Right kidney (tissue), 1 donor: Measurements from ENCODE around the gene SMARCA4.

Experiments used
- DNase-seq: peaks from one replicate; pipeline ENCODE4 v3.0.0-alpha.2; 2016

Gene SMARCA4

DNA sequence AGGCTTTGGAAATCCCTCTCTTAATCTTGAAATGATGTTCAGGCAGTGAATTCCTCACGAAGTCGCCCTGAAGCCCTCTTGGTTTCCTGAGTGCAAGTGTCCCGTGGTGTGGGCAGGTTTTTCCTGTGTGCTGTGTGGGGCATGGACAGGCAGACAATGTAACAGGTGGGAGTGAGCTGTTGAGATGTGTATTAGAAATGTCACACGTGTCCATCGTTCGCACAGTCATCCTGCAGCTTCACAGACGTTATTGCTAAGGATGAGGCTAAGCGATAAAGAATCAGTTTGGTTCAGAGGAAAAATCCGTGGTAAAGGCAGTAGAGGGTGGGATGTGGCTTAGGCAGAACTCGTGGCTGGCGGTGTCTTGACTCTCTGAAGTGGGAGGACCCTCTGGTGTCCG lies 51.7 kb downstream of the SMARCA4 start:
- no peak for DNase-seq

DNA sequence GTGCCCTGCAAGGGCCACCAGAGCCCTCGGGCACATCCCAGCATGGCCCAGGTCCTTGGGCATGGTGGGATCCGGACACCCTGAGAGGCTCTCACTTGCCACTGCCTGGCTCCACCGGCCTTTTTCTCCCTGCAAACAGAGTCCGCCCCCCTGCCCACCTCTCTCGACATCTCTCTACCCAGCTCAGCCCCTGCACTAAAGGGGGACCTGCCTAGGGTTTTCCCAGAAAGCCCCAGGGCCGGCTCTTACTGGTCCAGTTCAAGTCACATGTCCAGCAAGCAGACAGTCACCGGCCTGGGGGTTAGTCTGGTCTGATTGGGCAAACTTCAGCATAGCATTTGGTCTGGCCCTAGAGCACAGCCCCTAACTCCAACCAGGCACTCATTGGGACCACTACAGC lies 52.9 kb downstream of the SMARCA4 start:
- no peak for DNase-seq

DNA sequence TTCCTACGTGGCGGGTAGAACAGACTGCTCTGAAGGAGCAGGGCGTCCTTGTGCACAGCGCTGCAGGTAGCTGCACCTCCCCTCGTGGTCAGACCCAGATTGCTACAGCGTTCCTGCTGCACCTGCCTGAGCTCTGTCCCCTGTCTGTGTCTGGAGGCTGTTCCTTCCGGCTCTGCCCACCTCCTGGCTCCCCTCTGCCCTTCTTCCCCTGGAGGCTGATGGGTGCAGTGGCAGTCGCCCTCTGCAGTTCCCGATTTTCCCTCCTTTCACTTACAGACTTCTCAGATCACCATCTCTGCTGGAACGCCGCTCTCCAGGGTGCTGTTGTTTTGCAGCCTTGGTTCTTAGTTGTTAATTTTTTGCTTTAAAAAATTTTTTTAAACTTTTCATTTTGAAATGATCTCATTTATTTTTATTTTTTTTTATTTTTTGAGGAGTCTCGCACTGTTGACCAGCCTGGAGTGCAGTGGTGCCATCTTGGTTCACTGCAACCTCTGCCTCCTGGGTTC lies 53.6 kb downstream of the SMARCA4 start:
- no peak for DNase-seq

DNA sequence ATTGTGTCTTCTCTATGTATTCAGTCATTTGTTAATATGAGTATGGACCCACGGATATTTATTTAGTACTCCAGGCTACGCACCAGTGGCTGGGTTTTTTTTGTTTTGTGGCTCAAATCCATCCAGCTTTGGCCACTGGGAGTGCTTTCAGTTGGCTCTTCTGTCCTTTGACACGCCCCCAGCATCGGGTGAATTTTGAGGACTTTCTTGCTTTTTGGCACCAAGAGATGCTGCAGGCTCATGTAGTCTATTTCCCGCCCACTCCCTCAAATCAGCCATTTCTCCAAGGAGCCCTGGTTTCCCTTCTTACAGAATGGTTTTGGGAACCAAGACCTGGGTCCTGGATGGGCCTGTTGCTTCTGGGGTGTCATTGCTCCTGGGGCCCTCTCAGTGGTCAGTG lies 55.8 kb downstream of the SMARCA4 start:
- no peak for DNase-seq

DNA sequence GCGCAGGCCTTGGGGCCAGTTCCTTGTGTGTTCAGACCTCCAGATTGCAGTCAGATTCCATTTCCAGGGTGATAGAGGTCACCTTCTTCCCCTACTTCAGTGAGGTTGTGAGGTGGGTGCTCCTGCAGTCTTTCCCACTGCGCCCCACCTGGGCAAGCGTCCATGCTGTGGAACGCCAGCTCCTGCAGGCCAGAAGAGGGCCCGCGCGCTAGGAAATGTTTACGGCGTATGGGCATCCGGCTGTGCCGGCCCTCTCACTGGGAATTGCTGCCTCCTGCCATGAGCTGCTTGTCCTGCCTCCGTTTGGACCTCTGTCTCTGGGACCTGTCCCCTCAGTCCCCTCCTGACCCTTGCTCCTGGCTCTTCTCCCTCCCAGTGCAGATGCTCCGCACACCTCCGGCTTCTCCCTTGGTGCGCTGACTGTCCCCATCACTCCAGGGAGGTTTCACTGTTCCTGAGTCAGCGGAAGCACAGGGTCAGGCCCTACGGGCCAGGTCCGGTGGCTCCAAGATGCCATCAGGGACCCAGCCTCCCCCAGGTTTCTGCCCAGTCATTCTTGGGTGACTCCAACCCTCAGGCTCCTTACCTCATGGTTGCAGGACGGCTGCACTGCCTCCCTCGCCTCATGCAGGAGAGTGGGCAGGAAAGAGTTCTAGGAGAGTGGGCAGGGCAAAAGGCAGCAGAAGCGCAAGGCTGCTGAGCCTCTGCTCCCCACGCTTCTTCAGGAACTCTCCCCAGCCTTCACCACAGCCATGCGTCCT lies 56.6 kb downstream of the SMARCA4 start:
- no peak for DNase-seq

DNA sequence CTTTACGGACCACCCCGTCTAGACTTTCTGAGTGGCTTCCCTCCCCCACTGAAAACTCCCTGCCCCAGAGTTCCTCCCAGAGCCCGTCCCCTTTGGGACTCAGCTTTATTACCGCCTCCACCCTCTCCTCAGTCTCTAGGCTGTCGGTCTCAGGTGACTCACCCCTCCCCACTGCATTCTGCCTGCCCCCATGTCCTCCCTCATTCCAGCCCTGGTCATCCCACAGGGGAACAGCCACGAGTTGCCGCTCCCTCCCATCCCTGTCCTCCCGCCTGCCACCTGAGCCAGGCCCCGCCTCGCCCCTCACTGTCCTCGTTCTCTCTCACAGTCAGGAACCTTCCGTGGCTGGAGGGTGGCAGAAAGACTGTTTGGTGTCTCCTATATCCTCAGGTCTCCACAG lies 57.3 kb downstream of the SMARCA4 start:
- DNase-seq, result peak; percentile 31

DNA sequence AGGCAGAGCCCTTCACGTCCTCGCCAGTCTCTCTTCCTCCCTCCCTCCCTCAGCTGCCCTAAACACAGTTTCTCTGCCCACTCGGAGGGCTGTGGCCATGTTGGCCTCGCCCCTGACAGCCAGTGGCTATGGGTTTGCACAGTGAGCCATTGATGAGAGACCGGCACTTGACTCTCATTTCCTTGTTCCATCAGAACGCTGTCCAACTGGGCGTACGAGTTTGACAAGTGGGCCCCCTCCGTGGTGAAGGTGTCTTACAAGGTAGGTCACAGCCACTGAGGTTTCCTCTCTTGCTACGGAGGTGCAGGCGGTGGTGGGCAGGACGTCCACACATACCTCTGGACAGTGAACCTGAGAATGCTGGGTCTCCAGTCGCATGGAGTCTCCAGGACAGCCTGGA lies 57.9 kb downstream of the SMARCA4 start:
- no peak for DNase-seq

DNA sequence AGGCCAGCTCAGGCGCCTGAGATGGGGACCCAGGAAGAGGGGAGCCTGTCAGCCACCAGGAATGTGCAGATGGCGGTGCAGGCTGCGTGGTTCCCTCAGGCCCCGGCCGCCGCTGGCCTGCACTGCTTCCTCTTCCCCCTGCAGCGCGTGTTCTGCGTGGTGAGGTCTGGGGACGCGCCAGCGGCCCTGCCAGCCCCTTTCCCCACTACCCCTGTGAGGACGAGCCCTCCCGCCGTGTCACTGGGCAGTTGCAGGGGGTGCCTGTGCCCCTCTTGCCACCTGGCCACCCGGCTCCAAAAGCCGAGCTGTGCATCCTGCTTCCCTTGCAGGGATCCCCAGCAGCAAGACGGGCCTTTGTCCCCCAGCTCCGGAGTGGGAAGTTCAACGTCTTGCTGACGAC lies 58.4 kb downstream of the SMARCA4 start:
- DNase-seq, result no peak

DNA sequence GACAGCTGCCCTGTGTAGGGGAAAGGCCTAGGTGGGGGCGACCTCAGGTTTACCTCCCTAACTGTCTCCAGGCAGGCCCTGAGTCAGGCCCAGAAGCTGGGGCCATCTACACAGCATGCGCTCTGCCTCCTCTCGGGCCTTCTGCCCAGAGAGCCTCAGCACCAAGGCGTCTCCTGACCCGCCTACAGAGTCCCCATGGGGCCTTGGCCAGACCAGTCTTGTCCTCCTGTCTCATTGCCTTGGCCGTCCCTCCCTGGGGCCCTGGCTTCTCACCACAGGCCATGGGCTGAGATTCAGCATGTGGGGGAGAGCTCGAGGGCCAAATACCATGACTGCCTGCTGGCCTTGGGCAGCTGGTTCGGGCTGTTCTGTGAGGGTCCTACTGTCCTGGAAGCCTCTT lies 59.0 kb downstream of the SMARCA4 start:
- no peak for DNase-seq

DNA sequence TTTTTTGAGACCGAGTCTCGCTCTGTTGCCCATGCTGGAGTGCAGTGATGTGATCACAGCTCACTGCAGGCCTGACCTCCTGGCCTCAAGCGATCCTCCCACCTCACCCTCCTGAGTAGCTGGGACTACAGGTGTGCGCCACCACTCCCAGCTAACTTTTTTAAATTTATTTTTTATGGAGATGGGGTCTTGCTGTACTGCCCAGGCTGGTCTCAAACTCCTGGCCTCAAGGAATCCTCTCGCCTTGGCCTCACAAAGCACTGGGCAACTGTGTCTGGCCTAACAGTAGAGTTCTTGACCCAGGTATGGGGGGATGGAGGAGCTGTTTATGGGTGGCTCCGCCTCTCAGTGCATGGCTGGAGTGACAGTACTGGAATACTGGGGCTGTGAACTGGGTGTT lies 59.6 kb downstream of the SMARCA4 start:
- DNase-seq, result no peak

DNA sequence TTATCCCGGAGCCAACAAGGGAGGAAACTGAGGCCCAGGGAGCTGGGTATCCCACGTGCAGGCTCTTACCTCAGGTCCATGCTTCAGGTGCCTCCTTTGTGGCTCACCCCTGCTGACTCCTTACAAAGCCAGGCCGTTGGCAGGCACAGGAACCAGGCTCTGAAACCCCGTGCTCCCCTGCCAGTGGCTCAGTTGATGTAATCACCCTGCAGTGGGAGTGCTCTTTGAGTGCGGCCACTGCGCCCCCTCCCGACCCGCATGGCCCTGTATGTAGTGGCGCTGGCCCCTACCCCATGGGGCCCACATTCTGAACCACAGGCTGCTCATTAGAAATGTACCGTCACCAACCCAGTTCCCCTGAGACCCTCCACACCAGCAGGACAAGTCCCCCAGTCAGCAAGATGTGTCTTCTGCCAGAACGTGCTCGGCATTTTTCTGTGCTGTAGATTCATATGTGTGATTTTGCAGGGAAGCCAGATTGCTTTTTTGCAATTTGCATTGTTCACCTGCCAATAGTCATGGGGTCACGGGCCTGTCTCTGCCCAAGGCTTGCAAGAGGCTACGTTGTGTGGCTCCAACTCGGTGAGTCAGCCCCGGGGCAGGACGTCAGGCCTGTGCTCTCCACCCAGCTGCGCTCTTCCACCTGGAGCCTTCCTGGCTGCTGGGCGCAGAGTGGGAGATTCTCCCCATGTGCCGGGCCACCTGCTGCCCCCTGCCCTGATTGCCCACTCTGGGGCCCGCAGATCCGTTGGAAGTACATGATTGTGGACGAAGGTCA lies 60.3 kb downstream of the SMARCA4 start:
- no peak for DNase-seq

DNA sequence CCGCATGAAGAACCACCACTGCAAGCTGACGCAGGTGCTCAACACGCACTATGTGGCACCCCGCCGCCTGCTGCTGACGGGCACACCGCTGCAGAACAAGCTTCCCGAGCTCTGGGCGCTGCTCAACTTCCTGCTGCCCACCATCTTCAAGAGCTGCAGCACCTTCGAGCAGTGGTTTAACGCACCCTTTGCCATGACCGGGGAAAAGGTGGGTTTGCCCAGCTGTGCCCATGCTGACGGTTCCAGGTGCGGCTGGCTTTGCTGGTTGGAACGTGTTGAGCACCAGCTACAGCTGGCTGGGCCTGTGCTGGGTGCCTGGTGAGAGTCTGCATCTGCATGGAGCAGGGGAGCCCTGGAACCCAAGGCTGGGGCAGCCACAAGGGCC lies 60.9 kb downstream of the SMARCA4 start:
- no peak for DNase-seq

DNA sequence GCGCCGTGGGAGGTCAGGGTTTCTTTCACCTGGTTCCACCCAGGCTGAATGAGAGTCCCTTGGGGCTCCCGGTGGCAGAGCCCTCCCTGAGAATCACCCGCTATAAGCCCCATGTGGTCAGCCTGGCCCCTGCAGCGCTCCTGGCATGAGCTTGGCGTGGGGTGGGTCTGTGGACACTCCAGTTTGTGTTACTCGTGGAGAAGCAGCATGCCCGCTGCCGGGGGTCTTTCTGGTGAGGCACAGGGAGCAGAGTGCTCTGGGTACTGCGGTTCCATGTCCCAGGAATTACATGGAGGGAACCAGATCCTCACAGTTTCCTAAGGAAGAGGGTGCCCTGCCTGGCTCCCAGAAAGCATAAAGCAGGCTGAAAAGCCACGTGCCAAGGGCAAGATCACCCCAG lies 62.2 kb downstream of the SMARCA4 start:
- DNase-seq, result no peak

DNA sequence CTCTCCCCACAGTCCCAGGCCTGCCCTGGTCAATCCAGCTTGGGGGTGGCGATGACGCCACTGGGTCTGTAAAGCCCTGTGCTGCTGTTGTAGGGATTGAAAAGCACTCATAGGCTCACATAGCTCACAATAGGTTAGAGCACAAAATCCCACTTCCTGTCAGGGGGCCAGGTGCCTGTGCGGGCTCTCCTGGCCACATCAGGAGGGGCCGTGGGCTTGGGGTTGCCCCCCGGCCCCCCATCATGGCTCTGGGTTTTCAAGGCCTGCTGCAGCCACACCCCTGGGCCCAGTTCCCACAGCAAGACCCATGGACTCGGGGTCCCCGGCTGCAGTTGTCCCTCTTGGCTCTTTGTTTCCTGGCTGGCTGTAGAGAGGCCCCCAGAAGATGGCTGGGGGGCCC lies 62.9 kb downstream of the SMARCA4 start:
- DNase-seq, result no peak

DNA sequence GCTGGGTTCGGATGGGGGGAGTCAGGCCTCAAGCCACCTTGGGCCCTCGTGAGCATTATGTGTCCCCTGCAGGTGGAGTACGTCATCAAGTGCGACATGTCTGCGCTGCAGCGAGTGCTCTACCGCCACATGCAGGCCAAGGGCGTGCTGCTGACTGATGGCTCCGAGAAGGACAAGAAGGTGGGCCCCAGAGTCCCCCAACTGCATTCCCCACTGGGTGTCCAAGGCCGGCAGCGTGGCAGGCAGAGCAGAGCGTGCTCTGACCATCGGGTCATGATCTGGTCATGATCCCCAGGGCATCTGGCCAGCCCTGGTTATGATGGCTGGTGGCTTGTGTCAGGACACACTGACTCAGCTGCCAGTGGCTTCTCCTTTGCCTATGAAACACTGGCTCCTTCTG lies 63.4 kb downstream of the SMARCA4 start:
- no peak for DNase-seq

DNA sequence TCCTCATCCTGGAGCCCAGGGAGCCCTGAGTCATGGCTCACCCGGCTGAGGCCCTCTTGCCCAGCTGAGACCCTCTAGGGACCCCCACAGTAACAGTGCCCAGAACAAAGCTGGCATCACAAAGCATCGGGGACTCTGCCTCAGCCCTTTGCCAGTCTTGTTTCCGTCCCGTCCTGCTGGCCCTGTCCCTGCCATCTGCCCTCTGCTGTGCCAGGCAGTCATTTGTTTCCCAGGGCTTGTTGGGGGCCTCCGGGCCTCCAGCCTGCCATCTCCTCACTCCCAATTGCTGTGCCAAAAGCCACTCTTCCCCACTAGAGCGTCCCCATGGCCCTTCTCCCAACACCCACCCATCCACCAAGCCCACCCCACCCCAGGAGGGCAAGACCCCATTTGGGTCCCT lies 64.2 kb downstream of the SMARCA4 start:
- DNase-seq, result no peak

DNA sequence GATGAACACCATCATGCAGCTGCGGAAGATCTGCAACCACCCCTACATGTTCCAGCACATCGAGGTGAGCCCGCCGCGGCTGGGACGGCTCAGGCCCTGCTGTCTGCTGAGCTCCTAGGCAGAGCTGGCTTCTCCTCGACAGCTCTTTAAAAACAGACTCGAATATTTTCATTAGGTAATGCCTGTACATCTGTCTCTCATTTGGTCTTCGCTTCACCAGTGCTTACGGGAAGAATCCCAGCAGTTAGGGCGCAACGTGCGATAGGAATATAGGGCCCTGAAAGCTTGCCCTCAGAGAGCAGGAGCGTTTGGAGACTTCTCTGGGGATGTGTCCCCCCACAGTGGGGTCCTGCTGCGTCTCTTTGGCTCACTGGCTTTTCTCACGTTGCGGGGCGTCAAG lies 64.6 kb downstream of the SMARCA4 start:
- DNase-seq, result no peak

DNA sequence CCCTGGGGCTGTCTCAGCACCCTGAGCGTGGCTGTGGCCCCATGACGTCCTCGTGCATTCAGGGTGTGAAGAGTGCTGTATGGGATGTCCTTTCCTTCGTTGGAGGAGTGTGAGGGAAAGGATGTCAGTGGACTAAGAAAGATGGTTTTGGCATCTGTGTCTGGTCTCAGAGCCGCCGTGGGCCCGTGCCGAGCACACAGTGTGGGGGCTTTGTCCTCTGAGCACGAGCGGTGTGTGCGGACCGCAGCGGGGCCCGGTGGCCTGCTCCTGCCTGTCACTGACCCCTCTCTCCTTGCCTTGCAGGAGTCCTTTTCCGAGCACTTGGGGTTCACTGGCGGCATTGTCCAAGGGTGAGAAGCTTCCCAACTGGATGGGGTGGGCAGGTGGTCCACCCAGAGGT lies 65.2 kb downstream of the SMARCA4 start:
- no peak for DNase-seq

DNA sequence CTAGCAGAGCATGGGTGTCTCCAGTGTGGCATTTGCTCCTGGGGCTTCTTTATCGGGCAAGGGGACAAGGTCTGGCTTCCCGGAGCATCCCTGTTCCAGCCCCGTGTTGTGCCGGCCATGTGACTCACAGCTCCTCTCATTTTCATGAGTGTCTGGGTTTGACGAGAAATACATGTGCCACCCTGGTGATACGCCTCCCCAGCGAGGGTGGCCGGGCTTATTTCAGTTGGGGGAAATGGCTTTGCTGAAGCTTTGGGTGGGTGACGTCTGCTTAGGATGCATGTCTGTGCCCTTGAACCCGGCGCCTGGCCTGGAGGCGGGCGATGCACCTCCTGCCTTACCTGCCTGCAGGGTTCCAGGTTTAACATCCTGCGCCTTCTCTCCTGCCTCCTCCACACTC lies 66.6 kb downstream of the SMARCA4 start:
- DNase-seq, result no peak

DNA sequence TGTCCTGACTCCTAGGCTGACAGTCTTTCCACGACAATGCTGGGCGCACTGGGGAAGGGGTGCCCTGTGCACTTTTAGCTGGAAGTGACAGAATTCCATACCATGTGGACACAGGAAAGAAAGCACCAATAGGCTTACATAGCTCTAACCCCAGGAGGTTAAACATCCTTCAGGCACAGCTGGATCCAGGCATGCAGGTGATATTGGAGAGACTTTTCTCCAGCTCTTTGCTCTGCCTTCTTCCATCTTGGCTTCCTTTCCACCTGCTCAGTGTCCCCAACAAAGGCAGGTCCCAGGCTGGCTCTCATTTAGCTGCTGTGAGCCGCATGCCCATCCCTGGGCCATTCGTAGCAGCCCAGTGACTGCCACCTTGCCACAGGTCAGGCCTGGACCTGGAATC lies 67.3 kb downstream of the SMARCA4 start:
- no peak for DNase-seq

DNA sequence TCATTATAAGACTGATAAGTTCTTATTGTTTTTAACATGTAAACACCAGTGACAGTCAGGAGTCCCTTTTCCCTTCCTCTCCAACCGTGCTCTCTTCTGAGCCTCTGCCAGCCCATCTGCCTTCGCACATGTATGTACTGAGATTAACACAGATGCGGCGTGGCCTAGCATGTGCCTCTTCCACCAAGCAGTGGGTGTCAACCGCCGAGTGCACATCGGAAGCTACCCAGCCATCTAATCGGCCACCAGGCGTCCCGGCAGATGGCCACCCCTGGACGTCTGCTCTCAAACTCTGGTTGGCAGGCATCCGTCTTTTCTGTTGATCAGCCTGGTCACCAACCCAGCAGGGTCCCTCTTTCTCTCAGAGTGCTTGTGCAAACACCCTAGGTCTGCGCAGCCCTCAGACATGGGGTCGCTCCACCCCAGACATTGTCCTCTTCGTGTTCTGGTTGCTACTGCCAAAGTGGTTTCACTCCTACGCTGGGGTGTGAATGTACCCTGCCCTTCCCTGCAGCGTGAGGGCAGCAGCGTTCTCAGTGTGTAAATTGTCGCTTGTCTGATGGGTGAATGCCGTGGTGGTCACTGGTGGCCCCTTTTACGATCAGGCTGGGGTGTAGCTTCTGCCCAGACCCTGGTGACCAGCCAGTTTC lies 70.7 kb downstream of the SMARCA4 start:
- no peak for DNase-seq

DNA sequence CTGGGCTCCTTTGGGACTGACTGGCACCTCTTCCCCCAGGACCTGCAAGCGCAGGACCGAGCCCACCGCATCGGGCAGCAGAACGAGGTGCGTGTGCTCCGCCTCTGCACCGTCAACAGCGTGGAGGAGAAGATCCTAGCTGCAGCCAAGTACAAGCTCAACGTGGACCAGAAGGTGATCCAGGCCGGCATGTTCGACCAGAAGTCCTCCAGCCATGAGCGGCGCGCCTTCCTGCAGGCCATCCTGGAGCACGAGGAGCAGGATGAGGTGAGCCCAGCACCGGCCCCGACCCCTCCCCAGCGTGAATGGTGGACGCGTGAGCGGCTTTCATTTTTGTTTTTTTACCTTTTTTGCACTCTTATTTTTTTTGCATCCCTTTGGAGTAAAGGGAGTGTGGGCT lies 72.4 kb downstream of the SMARCA4 start:
- no peak for DNase-seq

DNA sequence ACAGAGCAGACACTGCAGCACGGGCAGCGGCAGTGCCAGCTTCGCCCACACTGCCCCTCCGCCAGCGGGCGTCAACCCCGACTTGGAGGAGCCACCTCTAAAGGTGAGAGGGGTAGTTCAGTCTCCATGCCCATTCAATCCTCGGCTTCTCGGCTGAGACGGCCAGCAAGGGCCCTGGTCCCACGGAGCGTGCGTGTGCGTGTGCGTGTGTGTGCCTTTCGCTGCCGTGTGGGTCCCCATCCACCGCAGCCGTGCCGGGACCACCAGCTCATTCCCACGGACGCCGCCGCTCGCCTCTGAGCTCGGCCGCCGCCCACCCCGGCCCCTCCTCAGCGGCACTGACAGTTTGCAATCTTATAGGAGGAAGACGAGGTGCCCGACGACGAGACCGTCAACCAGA lies 72.9 kb downstream of the SMARCA4 start:
- no peak for DNase-seq
